Measurements from ENCODE around the gene SBNO2.
A peak's percentile ranks its signal among the peaks of the same experiment; 100 is the strongest.

The SBNO2 gene

DNA sequence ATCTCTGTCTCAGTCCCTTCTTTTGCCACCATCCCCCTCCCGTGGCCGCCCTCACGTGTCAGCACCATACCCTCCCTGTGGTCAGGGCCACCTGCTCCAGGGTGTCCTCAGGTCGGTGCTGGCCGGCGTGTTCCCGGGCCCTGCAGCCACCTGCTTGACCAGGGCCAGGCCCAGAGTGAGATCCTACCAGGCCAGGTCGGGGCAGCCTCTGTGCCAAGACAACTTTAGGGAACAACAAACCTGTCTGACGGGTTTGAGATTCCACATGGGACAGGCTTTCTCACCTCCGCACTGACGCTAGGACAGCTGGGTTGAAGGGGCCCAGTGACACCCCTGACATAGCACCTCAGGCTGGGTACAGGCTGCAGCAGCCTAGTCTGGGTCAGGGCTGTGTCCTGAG lies 7.5 kb upstream of the SBNO2 start:
- no peak overlapping the region for H3K4me3 ChIP-seq (ENCODE audit: low read depth, low read length)
- TF ChIP-seq, protein P1, sequence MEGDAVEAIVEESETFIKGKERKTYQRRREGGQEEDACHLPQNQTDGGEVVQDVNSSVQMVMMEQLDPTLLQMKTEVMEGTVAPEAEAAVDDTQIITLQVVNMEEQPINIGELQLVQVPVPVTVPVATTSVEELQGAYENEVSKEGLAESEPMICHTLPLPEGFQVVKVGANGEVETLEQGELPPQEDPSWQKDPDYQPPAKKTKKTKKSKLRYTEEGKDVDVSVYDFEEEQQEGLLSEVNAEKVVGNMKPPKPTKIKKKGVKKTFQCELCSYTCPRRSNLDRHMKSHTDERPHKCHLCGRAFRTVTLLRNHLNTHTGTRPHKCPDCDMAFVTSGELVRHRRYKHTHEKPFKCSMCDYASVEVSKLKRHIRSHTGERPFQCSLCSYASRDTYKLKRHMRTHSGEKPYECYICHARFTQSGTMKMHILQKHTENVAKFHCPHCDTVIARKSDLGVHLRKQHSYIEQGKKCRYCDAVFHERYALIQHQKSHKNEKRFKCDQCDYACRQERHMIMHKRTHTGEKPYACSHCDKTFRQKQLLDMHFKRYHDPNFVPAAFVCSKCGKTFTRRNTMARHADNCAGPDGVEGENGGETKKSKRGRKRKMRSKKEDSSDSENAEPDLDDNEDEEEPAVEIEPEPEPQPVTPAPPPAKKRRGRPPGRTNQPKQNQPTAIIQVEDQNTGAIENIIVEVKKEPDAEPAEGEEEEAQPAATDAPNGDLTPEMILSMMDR (IDR thresholded peaks at IDR 0.05; ENCODE audit: control insufficient read depth, extremely low read depth, insufficient read depth), result no peak
- peak; percentile 96 for DNase-seq (ENCODE audit: low read depth)

DNA sequence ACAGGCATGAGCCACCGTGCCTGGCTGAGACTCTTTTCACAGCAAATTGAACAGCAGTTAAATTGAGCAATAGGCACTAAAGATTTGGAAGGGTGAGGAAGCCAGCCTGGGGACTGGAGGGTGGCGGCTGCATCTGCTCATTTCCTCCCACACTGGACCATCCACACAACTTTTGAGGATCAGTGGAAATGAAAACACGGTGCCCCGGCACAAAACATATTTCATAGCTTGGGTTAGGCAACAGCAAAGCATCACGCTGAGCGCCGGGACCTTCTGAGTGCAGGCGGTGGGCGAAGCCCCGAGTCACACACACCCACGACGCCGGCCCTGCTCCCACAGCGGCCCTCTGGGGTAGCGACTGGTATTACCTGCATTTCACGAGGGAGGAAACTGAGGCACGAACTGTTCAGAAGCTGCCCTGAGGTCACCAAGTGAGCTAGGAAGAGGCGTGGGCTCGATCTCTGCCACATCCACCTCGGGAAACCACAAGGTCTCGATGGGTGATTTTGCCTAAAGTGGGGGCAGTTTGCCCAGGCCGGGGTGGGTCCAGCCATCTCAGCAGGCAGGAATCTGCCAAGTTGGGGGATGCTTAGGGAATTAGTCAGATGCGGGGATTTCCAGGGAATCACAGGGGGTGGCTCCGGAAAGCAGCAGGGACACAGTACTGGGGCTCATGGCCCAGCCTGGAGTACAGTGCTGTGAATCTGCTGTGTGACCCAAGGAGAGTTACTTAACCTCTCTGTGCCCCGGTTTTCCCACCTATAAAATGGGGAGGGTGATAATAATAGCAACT lies 3.5 kb upstream of the SBNO2 start:
- TF ChIP-seq, protein P1 (IDR thresholded peaks at IDR 0.05; ENCODE audit: control insufficient read depth, extremely low read depth, insufficient read depth), result no peak
- H3K4me3 ChIP-seq (ENCODE audit: low read depth, low read length), result no peak overlapping the region
- no peak for DNase-seq (ENCODE audit: low read depth)

DNA sequence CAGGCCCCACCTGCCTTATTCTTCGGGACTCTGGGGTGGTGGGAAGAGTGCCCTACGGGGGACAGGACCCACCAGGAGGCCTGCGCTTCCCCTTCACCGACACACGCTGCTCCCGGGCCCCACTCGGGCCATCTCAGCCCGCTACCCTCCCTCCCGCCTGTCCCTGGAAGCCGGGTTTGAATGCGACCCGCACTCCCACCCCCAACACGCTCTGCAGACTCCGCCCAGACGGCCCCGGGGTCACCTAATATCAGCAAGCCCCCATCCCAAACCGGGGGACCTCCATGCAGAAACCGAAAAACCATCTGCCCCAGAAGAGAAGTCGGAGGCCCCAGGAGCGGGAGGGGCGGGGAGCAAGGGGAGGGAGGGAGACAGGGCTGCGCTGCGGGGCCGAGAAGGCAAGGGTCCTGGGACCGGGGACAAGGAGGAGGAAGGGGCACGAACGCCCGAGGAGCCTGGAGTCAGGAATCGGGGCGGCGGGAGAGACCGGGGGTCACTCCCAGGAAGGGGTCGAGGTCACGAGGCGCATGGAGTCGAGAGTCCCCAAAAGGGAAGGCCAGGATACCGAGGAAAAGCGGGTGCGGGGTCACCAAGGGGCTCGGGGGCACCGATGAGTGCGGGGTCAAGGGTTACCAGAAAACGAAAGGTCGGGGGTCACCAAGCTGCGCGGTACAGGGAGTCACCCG lies 766 bp downstream of the SBNO2 start:
- peak overlapping the region; percentile 75 for H3K4me3 ChIP-seq (ENCODE audit: low read depth, low read length)
- TF ChIP-seq, protein P1 (IDR thresholded peaks at IDR 0.05; ENCODE audit: control insufficient read depth, extremely low read depth, insufficient read depth), result no peak
- DNase-seq (ENCODE audit: low read depth), result no peak

DNA sequence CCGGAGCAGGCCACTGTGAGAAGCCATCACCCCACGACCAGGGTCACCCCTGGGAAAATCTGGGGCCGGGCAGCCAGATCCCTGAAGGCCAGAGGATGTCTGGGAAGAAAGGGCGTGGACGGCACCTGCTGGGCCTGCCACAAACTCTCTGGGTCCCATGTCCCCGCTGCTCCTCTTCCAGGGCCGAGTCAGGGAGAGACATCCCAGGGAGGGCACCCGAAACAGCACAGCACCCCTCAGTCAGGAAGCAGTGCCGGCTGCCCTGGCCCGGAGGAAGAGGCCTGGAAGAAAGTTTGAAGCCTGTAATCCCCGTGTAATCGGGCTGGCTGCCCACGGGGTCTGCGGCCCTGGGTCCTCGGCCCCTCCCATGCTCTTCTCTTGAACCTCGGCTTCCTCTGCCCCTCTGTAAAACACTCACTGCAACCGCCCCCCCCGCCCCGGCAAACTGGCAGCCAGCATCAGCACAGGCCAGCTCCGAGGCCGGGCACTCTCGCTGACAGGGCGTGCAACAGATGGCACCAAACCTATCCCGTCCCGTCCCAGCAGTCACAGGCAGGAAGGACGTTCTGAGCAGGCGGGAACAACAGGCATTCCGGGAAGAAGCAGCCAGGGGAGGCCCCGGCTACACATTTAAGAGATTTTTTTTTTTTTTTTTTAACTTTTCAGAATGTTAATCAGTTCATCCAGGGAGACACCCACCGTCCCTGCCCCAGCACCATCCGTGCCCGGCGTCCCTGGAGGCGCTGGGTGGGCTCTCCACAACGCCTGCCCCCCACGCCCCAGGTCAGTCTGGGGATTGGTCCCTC lies 1.5 kb downstream of the SBNO2 start:
- peak overlapping the region; percentile 75 for H3K4me3 ChIP-seq (ENCODE audit: low read depth, low read length)
- TF ChIP-seq, protein P1 (IDR thresholded peaks at IDR 0.05; ENCODE audit: control insufficient read depth, extremely low read depth, insufficient read depth), result no peak
- DNase-seq (ENCODE audit: low read depth), result no peak

DNA sequence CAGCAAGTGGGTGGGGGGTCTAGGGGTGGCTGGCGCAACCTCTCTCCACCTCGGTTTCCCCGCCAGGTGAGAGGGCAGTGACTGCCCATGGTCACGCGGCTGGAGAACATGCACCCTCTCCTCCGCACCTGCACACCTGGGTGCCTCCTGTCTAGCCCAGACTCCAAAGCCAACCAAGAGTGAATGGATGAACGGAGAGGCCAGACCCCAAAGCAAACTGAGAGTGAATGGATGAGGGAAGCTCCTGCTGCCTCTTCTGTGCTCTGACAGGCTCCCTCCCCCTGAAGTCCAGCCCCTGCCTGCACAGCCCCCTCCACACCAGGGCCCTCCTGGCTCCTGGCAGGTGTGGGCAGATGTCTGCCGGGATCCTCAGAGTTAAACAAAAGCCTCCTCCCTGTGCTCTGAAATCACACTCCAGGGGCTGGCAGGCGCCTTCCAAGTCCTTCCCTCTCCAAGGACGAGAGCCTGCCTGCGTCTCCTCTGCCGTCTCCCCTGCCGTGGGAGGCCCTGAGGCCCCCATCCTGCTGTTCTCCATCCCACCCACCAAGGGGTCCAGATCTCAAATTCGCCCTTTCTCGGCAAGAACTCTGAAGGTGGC lies 2.2 kb downstream of the SBNO2 start:
- H3K4me3 ChIP-seq (ENCODE audit: low read depth, low read length), result peak overlapping the region; percentile 75
- TF ChIP-seq, protein P1 (IDR thresholded peaks at IDR 0.05; ENCODE audit: control insufficient read depth, extremely low read depth, insufficient read depth), result no peak
- no peak for DNase-seq (ENCODE audit: low read depth)

DNA sequence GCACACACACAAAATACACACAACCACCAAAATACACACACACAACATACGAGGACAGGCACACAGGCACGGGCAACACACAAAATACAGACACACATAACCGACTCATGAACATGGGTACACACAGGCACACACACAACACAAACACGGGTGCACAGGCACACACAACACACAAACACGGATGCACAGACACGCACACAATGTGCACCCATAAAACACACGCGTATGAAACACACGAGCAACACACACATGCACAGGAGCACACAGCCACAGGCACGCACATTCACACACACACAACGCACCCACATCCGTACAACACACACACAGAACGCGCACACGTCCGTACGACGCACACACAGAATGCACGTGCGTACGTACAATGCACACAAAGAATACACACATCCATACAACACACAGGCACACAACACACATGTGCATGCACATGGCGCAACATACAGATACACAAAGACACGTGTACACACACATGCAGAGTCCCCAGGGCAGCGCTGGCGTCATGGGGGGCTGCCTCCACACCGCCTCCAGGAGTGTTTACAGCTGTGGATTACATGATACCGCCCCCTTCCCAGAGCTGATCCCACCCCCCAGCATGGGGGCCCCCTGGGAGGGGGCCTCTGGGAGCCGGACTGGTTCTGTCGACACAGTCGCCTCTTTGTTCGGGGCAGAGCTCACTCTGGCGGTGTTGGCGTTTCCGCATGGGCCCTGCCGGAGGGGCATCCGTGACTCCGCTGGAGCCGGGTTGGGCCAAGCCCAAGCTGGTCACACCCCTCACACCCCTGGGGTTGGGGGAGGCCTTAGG lies 2.9 kb downstream of the SBNO2 start:
- H3K4me3 ChIP-seq (ENCODE audit: low read depth, low read length), result peak overlapping the region; percentile 82
- TF ChIP-seq, protein P1 (IDR thresholded peaks at IDR 0.05; ENCODE audit: control insufficient read depth, extremely low read depth, insufficient read depth), result no peak
- no peak for DNase-seq (ENCODE audit: low read depth)

All from LNCaP clone FGC (cell line).